Eye (tissue), 1 donor: Measurements from ENCODE around the gene HELZ.
"Not testable (repeated sequence)": the region's sequence is repeated elsewhere in the genome, so short reads cannot be mapped to it uniquely, and the experiment has no call there.

Source experiments
- DNase-seq: peaks from one replicate; pipeline ENCODE4 v3.0.0-alpha.2; 2015

The HELZ gene

DNA sequence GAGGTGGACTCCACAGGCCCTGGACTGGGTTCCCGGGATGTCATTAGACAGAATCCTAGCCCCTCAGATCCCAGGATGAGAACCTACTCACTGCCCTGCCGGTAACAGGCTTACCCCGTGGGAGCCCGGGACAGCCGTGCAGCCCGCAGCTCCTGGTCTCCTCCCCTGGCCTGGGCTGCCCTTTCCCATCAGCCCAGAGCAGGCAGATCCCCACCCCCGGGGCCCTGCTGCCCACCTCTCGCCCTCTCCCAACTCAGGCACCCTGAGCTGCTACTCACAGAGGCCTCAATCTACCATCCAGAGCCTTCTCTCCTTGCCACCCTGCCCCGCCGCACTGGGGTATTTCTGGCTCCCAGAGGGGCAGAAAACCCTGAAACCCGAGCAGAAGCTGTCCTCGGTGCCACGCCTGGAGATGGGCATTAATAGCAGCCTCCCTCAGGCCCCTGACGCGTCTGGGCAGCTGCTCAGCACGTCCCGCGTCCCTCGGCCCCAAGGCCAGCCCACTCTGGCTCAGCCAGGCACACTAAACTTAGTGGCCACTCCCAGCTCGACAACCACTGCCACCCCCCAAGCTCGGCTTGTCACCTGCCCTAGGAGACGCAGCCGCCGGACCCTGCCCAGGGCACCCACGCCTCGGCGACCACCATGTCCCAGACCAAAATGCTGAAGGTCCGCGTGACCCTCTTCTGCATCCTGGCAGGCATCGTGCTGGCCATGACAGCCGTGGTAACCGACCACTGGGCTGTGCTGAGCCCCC, 200.8 kb downstream of the HELZ start, which contains the start of gene CACNG1:
Gene CACNG1, plus strand, starts transcription at position 539 of the 757 bp plus-strand sequence. Its CDS starts 107 bp downstream, at position 646.
- no peak for DNase-seq

DNA sequence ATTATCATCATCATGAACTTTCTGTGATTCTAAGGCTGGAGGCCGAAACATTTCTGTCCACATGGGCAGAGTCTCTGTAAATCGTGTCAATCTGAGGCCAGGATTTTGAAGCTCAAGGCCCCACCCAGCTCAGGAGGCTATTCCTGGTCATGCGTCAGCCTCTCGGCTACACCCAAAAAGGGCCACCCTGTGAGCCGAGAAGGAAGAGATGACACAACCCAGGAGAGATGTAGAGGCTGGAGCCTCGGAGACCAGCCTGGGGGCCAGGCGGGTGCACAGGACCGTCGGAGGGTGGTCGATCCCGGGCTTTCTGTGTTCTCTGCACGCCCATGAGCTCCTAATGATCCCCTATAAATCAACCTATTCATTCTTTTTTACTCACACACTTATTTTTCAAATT, 201.7 kb downstream of the HELZ start:
- no peak for DNase-seq

DNA sequence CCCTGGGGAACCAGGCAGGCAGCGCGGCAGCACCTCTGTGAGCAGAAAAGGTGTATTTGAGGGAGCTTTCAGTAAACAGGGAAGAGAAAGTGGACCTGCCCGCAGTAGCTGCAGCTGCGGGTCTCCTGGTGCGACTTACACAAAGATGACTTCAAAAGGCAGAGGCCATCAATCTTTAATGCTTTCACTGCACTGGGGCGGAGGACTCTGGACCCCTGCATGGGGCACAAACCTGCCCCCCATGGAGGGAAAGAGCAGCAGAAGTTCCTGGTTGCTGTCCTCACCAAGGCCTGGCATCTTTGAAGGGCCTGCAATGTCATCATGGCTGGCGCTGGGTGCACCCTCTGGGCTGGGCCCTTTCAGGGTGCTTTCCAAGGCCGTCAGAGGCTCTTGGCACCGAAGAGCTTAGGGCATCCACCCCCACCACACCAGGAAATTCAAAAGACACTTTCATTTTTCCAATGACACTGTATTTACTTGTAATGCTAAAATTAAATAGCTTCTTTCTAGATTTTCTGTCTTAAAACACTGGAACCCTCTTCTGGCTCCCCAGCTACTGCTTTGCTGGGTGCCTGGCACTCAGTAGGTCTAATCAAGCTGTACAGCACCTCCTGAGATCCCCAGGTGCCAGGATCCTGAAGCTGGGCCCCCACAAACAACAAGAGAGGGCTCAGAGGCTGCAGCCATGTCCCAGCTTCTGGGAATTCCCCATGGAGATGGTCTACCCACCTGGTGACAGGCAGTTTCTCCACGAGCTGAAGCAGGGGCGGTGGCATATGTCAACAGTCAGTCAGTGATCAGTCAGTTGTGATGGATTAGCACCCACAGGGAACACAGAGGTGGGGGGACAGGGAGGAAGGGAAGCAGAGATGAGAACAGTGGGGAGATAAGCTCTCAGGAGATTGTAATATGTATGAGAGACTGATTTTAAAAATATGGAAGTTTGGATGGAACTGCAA, 202.8 kb downstream of the HELZ start:
- DNase-seq = peak; percentile 34

DNA sequence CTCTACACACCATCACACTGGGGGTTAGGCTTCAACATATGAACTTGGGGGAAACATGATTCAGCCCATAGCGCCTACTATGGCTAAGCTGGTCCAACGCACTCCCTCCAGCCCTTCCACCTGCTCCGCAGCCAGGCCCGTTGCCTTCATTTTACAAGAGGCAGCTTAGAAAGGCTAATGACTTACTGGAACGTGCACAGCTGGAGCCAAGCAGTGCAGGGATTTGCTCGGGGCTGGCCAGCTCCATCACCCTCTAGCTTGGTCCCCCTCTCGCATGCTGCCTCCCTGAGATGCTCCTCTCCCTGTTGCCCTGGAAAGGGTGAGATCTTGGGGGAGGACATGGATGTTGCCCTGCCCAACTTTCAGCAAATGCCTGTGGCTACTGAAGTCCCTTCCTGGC, 203.5 kb downstream of the HELZ start:
- no peak for DNase-seq

DNA sequence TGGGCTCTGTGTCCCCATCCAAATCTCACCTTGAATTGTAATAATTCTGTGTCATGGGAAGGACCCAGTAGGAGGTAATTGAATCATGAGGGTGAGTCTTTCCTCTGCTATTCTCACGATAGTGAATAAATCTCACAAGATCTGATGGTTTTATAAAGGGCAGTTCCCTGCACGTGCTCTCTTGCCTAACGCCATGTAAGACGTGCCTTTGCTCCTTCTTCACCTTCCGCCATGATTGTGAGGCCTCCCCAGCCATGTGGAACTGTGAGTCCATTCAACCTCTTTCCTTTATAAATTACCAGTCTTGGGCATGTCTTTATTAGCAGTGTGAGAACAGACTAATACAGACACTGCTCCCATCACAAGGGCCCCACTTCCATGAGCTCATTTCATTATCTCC, 203.9 kb downstream of the HELZ start:
- not testable (repeated sequence) for DNase-seq

DNA sequence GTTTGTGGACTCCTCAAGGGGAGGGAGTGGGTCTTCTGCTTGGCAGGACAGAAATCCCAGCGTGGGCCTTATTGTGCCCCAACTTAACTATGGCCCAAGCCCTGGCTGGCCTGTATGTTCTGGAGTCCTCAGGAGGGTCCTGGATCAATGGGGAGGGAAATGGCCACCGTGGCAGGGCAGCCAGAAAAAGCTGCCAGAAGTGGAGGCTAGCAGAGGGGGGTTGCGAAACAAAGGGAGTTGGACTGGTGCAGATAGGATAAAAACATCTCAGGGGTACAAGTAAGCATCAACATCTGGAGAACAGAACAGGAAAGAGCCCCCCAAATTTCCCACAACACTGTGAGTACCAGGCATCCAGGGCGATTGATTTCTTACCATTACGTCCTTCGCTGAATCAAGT, 204.3 kb downstream of the HELZ start:
- DNase-seq = no peak

DNA sequence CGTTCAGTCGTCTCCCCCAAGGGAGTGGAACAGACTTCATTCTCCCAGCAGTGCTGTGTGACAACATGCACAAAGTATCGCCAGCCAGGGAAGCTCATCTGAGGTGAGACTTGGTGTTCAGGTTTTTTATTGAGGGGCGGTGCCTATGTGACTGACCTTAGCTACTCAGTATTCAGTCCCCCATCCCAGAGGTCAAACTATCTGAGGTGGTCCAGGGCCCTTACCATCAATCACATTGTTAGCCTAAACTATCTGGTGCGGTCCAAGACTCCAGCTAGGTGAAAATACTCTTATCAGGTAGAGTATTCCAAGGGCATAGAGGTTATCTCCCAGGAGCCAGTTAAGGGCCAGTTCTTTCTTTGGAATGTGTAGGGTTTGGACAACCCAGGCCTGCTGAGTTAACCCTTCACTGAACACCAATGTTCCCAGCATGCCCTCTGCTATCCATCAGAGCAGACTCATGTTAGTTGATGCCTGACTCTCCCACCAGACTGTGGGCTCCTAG, 206.1 kb downstream of the HELZ start:
- DNase-seq = no peak

DNA sequence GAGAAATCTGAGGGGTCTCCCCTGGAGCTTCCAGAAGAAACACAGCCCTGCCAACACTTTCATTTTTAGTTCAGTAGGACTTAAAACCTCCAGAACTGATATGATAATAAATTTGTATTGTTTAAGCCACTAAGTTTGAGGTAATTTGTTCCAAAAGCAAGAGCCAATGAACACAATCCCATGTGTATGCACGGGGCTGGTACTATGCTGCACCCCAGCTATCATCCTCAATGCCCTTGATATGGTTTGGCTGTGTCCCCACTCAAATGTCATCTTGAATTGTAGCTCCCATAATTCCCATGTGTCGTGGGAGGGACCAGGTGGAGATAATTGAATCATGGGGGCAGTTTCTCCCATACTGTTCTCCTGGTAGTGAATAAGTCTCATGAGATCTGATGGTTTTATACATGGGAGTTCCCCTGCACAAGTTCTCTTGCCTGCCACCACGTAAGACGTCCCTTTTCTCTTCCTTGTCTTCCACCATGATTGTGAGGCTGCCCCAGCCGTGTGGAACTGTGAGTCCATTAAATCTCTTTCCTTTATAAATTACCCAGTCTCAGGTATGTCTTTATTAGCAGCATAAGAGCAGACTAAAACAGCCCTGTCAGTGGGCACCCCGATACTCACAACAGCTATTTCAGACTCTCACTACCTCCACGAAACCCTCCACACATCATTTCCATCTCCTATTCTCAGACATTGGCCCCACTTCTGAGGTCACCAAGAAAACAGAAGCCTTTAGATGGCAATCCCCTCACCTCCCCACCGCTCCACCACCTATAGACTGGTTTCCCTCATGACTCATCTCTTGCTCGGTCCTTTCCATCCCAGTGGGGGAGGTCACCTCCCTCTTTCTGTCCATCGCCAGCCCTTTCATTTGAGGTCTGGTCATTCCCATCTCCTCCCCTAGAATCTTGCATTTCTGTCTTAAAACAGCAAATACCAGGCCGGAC, 209.6 kb downstream of the HELZ start:
- no peak for DNase-seq

DNA sequence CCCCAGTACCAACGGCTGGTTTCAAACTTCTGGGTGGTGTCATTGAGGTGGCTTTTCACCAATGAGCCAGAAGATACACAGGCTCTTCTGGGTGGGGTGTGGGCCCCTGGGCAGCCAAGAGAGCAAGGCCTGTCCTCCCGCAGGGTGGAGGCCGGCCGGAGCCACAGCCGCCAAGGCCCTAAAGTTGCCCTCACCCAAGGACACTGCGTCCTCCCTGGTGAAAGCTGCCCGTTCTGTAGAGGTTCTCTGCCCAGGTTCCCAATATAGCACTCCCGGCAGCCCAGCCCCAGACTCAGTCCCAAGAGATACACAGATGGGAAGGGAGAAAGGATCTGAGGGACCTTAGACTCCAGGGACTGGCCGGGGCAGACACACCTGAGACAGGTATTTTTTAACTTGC, 211.4 kb downstream of the HELZ start:
- DNase-seq = no peak

DNA sequence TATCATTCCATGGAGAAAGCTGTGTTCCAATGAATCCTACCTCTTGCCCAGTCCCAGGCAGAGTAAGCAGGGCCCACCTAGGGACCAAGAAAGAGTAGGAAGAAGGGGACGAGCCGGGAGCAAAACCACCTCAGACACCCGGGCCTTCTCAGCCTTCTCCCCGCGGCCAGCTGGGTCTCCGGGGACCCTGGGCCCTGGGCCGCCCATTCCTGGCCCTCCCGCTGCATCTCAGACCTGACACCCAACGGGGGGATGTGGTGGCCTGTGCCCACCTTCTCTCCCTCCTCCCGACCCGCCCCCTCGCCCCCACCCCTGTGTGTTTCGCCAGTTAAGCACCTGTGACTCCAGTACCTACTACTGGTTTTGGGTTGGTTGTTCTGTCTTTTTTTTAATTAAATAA, 212.0 kb downstream of the HELZ start:
- no peak for DNase-seq

DNA sequence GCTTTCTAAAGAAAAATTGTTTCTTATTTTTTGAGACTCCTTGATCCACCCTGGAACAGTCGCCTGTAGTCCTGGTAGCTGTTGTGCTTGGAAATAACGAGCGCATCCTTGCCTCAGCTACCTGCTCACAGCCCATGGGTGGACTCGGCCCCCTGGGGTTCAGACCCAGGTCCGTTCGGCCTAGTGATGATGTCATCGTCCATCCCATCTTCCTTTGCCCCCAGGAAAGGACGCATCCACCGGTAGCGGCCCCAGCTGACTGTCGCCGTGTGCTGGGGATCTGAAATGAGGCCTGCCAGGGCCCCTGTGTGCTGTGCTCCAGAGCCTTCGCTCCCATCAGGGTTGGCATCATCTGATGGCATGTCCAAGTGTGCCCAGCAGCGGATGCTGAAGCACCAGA, 212.6 kb downstream of the HELZ start:
- no peak for DNase-seq

DNA sequence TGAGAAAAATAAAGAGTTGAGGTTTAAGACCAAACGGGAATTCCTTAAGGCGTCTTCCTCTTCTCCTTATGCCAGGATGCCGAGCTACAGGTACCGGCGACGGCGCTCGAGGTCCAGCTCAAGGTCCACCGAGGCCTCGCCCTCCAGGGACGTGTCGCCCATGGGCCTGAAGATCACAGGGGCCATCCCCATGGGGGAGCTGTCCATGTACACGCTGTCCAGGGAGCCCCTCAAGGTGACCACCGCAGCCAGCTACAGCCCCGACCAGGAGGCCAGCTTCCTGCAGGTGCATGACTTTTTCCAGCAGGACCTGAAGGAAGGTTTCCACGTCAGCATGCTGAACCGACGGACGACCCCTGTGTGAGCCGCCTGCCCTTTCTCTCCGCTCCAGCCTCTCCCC, 214.4 kb downstream of the HELZ start:
- DNase-seq = no peak

DNA sequence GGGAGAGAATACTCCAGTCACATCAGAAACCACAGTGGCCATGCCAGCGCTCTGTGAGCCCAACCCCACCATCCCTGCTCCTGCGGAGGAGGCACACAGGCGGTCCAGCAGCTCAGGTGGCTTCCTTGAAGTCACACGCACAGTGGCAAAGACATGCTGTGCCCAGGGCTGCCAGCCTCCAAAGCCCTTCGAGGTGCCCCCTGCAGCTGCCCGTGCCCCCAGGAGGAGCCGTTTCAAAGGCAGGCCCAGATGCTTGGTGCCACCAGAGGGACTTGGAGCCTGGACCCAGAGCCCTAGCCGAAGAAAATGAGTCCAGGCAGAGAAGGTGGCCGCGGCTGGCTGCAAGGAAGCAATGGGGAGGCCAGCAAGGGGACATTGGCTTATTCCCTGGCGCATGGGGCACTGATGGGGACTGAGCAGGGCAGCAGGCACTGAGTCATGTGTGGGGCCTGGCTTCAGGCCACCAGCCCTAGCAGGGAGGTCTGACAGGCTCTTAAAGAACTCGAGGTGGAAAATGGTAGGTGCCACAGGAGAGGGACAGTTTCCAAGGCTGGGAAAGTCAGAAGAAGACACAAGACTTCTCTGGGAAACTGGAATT, 217.9 kb downstream of the HELZ start:
- DNase-seq = no peak

DNA sequence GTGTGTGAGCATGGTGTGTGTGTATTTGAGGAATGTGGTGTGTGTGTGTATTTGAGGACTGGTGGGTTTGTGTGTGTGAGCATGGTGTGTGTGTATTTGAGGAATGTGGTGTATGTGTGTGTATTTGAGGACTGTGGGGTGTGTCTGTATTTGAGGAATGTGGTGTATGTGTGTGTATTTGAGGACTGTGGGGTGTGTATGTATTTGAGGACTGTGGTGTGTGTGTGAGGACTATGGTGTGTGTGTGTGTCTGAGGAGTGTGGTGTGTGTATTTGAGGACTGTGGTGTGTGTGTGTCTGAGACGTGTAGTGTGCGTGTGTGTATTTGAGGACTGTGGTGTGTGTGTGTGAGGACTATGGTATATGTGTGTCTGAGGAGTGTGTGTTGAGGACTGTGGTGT, 218.7 kb downstream of the HELZ start:
- no peak for DNase-seq

DNA sequence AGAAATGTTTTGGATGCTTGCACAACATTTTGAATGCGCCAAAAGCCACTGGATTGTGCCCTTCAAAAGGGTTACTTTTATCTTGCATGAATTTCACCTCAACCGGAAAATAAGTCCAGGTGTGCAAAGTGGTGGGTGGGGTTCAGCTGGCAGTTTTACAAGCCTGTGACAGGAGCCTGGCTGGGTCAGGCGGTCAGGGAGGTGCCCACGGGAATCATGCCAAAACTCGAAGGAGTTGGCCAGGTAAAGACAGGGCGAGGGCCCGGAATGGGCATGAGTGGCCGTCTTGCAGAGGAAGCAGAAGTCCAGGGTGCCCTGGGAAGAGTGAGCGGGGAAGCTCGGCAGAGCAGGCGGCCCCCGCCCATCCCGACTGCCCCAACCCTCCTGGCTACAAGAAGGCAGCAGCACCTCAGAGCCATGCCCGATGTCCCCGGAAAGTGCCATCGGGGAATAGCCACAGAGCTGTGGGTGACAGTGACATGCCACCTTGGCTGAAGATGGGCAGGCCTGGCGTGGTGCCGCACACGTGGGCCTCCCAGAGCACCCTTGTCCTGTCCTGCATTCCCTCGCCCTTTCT, 219.7 kb downstream of the HELZ start:
- DNase-seq = no peak

DNA sequence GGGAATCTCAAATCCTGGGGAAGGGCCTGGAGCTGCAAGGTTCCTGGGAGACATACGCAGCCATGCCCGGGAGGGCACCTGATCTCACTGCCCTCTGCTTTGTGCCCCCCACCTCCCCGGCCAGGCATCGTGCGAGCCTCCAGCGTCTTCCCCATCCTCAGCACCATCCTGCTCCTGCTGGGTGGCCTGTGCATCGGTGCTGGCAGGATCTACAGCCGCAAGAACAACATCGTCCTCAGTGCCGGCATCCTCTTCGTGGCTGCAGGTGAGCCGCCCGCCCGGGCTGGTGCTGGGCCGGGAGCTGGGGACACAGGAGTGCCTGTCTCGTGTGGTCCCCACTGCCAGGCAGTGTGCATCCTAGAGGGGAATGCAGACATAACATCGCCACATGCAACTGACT, 220.3 kb downstream of the HELZ start:
- DNase-seq = no peak

DNA sequence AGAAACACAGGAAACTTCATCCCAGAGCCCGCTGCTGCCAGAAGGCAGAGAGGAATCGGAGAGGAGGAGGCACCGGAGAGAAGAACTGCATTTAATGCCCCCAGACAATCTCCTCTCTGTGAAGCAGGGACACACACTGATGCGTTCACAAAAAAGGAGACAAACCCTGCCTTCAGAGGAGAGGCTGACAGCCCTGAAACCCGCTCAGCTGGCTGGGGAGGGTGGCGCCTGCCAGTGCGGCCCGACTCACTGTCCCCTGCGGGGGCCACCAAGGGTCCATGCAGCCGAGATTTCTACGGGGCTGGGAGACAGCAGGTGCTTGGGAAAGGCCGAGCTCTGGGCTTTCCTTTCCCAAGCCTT, 222.6 kb downstream of the HELZ start:
- no peak for DNase-seq

DNA sequence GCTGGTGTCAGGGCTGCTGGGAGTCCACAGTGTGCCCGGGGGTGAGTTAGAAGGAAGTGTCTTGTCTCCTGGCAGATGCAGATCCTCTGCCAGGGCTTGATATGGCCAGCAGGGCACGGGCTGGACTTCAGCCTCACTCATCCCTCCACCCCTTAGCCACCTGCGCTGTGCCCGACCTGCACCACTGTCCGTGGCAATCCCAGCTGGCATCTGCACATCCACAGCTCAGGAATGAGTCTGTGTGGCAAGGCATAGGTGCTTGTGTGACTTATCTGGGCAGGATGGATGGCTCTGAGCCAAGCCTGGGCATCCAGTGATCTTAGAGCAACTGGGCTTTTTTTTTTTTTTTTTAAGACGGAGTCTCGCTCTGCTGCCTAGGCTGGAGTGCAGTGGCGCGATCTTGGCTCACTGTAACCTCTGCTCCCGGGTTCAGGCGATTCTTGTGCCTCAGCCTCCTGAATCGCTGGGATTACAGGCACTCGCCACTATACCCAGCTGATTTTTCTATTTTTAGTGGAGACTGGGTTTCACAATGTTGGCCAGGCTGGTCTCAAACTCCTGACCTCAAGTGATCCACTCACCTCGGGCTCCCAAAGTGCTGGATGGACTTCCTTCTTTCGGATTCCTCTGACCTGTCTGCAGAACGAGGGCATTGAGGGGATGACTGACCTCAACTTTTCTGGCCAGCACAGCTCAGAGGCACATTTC, 223.1 kb downstream of the HELZ start:
- no peak for DNase-seq

DNA sequence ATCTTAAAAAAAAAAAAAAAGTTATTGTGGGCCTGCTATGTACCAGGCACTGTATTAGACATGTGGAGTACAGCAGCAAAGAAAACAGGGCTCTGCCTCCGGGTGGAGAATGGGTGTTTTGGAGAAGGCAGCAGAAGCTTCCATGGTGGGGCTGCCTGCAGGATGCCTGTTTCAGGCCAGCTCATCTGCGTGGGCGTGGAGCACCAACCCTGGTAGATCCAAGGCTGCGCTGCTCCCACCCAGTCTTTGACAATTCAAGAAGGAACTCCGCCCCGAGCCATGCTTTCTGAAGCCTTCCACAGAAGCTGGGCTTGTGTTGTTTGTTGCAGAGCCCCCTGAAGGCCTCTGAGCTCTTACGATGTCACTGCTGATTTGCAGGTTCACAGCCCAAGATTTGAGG, 223.8 kb downstream of the HELZ start:
- DNase-seq = no peak
